MCF 10A (cell line): ENCODE results near the gene SLC17A7. TPM values are rescaled to one million over a fixed set of nuclear protein-coding genes. Genes with fewer than 3 reads are reported as not detected.

Source experiments
- BruUV-seq: library from RNA; stranded (reverse); fragments of 400-500 nt; replicated peaks from 2 replicates; lab custom pipeline; 2021; lab: Mats Ljungman, UMichigan
- CTCF ChIA-PET: fragments of 300-600 bp; sonication (Branson Sonifier 250); formaldehyde crosslinking; extraction: SDS; loops from one replicate; lab custom pipeline; 2021; ENCODE audit warnings: antibody characterized with exemption, inconsistent platforms; lab: Yijun Ruan, JAX
- POLR2A ChIA-PET: fragments of 300-600, 350-650 bp; sonication (Branson Sonifier 250); formaldehyde crosslinking; extraction: SDS; loops from one replicate; lab custom pipeline; 2020; ENCODE audit warnings: antibody characterized with exemption, inconsistent platforms; lab: Yijun Ruan, JAX
- DNase-seq: peaks from one replicate; pipeline ENCODE4 v3.0.0-alpha.2; 2018; ENCODE audit not compliant: unreplicated experiment
- H3K27ac Mint-ChIP-seq: one replicate; pipeline ENCODE4 v1.8.0; 2022; ENCODE audit warnings: mild to moderate bottlenecking, low read depth, mixed read lengths; ENCODE audit not compliant: unreplicated experiment
- H3K27me3 Mint-ChIP-seq: one replicate; pipeline ENCODE4 v1.8.0; 2022; ENCODE audit warnings: mixed read lengths; ENCODE audit not compliant: insufficient read depth, unreplicated experiment
- H3K36me3 Mint-ChIP-seq: one replicate; pipeline ENCODE4 v1.8.0; 2022; ENCODE audit warnings: mild to moderate bottlenecking, moderate library complexity, mixed read lengths; ENCODE audit not compliant: insufficient read depth, unreplicated experiment
- H3K4me1 Mint-ChIP-seq: one replicate; pipeline ENCODE4 v1.8.0; 2022; ENCODE audit warnings: mixed read lengths; ENCODE audit not compliant: insufficient read depth, unreplicated experiment
- H3K4me3 Mint-ChIP-seq: one replicate; pipeline ENCODE4 v1.8.0; 2022; ENCODE audit warnings: mild to moderate bottlenecking, moderate library complexity, mixed read lengths; ENCODE audit not compliant: unreplicated experiment
- H3K9me3 Mint-ChIP-seq: one replicate; pipeline ENCODE4 v1.8.0; 2022; ENCODE audit warnings: mixed read lengths; ENCODE audit not compliant: unreplicated experiment
- CTCF ChIP-seq: fragments of 200-600 bp; IDR thresholded peaks from one replicate; pipeline ENCODE4 v1.8.0; 2022; ENCODE audit warnings: antibody characterized with exemption, mild to moderate bottlenecking; ENCODE audit not compliant: unreplicated experiment
- intact Hi-C: fragments of 100-400 bp; cut with micrococcal nuclease; formaldehyde crosslinking; loops from 2 replicates; pipeline ENCODE4 v1.14.1; 2022
- total RNA-seq: library from RNA; stranded (reverse); gene quantifications from 2 replicates; pipeline ENCODE4 v1.2.3, GENCODE V29; 2022

SLC17A7 gene
- total RNA-seq, 1 experiment from 2014 or later: not detected

GRCh38 chr19:49443366-49444099 is 2.2 kb upstream of the SLC17A7 start:
- H3K4me1 Mint-ChIP-seq: peaks cover 28% of the 10 kb centered on the region
- intact Hi-C loops: loop anchor here (1.0 kb wide), 4 partner anchors 51 to 217 kb away; partner anchors contain the start of gene DKKL1
- H3K36me3 Mint-ChIP-seq: peaks cover 16% of the 10 kb centered on the region
- H3K9me3 Mint-ChIP-seq: no peaks in the 10 kb centered on the region
- no TSS peak for BruUV-seq
- H3K4me3 Mint-ChIP-seq: peak overlapping the region; percentile 75
- peak overlapping the region; percentile 85 for H3K27ac Mint-ChIP-seq
- ChIA-PET POLR2A (interaction anchor here (0.6 to 1.9 kb wide), 5 partner anchors 8 to 388 kb away, joined by 3 to 6 read pairs (median 3); partner anchors contain the start of genes ALDH16A1 and PIH1D1), CTCF (interaction anchor here (0.6 to 2.3 kb wide), 21 partner anchors 13 to 348 kb away, joined by 3 to 30 read pairs (median 4); no protein-coding TSS in a partner anchor)
- peaks cover 45% of the 10 kb centered on the region for H3K27me3 Mint-ChIP-seq
- DNase-seq: peak; percentile 96
- peak; percentile 63 for TF ChIP-seq CTCF

- TF ChIP-seq CTCF: no peak
- ChIA-PET CTCF (interaction anchor here (0.5 to 2.3 kb wide), 12 partner anchors 16 to 266 kb away, joined by 3 to 30 read pairs (median 3); no protein-coding TSS in a partner anchor), POLR2A (interaction anchor here (1.0 to 1.9 kb wide), 2 partner anchors 9 to 13 kb away, joined by 3 to 6 read pairs; partner anchors contain the start of gene PIH1D1)
- no peaks in the 10 kb centered on the region for H3K9me3 Mint-ChIP-seq
- intact Hi-C loops: loop anchor here (1.0 kb wide), 4 partner anchors 51 to 217 kb away; partner anchors contain the start of gene DKKL1
- peak overlapping the region; percentile 75 for H3K4me3 Mint-ChIP-seq
- no TSS peak for BruUV-seq
- DNase-seq: peak; percentile 93
- peaks cover 28% of the 10 kb centered on the region for H3K4me1 Mint-ChIP-seq
- no peak overlapping the region for H3K27ac Mint-ChIP-seq
- peaks cover 51% of the 10 kb centered on the region for H3K27me3 Mint-ChIP-seq
- H3K36me3 Mint-ChIP-seq: peaks cover 10% of the 10 kb centered on the region
These were observed 1.5 kb upstream of the SLC17A7 start for GRCh38 chr19:49442771-49443365.

GRCh38 chr19:49442354-49442753 is 1.0 kb upstream of the SLC17A7 start:
- no peak for TF ChIP-seq CTCF
- CTCF ChIA-PET: interaction anchor here (0.5 to 2.3 kb wide), 10 partner anchors 8 to 266 kb away, joined by 3 to 30 read pairs (median 3); no protein-coding TSS in a partner anchor
- no TSS peak for BruUV-seq
- Mint-ChIP-seq H3K4me1 (peaks cover 28% of the 10 kb centered on the region), H3K27ac (no peak overlapping the region), H3K36me3 (peaks cover 9% of the 10 kb centered on the region), H3K9me3 (no peaks in the 10 kb centered on the region), H3K4me3 (peak overlapping the region; percentile 75), H3K27me3 (peaks cover 56% of the 10 kb centered on the region)
- peak; percentile 27 for DNase-seq
- intact Hi-C loops: no loop called here
- POLR2A ChIA-PET: interaction anchor here (0.6 to 1.9 kb wide), 3 partner anchors 8 to 13 kb away, joined by 3 to 6 read pairs (median 3); partner anchors contain the start of gene PIH1D1
